Measurements from ENCODE around the gene CELF1. TPM values are rescaled to one million over a fixed set of nuclear protein-coding genes. Genes with fewer than 3 reads are reported as not detected.

Gene CELF1
- total and polyA plus RNA-seq, 9 of the 15 experiments (the other 6 are each of a cell fraction or from before 2014, with no cell fraction given), result 11.3 to 142 (median 77.4) TPM

GRCh38 chr11:47426062-47426956 lies 126.6 kb downstream of the CELF1 start, which contains the start of gene PSMC3 (continued):
- 0 out of 2 replicates have a peak, but pooled peaks have one; percentile 30 for TF ChIP-seq JUND (IDR thresholded peaks at IDR 0.05; ENCODE audit: borderline replicate concordance, low read depth, low read length)
- 0 out of 3 replicates have a peak, but pooled peaks have one; percentile 63 for TF ChIP-seq JUND (tag; IDR thresholded peaks at IDR 0.05; ENCODE audit: borderline replicate concordance, low read depth, low read length)
- TF ChIP-seq ZNF586 (CRISPR knock-in tag; conservative IDR thresholded peaks at IDR 0.05), result no peak
- TF ChIP-seq CTCF (IDR thresholded peaks at IDR 0.05 in 2 of 3, conservative IDR thresholded peaks at IDR 0.05 in 1 of 3; ENCODE audit: insufficient read depth in 2 of 3, low read depth in 1 of 3, low read length in 3 of 3), result 0 out of 6 replicates have a peak, but pooled peaks of 1 of the 3 experiments have one; percentile 6
- peak; percentile 90 for TF ChIP-seq HCFC1 (IDR thresholded peaks at IDR 0.05; ENCODE audit: low read depth, low read length)
- TF ChIP-seq, protein P1, sequence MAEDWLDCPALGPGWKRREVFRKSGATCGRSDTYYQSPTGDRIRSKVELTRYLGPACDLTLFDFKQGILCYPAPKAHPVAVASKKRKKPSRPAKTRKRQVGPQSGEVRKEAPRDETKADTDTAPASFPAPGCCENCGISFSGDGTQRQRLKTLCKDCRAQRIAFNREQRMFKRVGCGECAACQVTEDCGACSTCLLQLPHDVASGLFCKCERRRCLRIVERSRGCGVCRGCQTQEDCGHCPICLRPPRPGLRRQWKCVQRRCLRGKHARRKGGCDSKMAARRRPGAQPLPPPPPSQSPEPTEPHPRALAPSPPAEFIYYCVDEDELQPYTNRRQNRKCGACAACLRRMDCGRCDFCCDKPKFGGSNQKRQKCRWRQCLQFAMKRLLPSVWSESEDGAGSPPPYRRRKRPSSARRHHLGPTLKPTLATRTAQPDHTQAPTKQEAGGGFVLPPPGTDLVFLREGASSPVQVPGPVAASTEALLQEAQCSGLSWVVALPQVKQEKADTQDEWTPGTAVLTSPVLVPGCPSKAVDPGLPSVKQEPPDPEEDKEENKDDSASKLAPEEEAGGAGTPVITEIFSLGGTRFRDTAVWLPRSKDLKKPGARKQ (CRISPR knock-in tag; IDR thresholded peaks at IDR 0.05), result no peak
- TF ChIP-seq, protein P2, sequence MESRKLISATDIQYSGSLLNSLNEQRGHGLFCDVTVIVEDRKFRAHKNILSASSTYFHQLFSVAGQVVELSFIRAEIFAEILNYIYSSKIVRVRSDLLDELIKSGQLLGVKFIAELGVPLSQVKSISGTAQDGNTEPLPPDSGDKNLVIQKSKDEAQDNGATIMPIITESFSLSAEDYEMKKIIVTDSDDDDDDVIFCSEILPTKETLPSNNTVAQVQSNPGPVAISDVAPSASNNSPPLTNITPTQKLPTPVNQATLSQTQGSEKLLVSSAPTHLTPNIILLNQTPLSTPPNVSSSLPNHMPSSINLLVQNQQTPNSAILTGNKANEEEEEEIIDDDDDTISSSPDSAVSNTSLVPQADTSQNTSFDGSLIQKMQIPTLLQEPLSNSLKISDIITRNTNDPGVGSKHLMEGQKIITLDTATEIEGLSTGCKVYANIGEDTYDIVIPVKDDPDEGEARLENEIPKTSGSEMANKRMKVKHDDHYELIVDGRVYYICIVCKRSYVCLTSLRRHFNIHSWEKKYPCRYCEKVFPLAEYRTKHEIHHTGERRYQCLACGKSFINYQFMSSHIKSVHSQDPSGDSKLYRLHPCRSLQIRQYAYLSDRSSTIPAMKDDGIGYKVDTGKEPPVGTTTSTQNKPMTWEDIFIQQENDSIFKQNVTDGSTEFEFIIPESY (CRISPR knock-in tag; IDR thresholded peaks at IDR 0.05), result 0 out of 2 replicates have a peak, but pooled peaks have one; percentile 34
- TF ChIP-seq THRAP3 (IDR thresholded peaks at IDR 0.05; ENCODE audit: borderline replicate concordance), result 0 out of 2 replicates have a peak, but pooled peaks have one; percentile 30
- TF ChIP-seq NFYB (IDR thresholded peaks at IDR 0.05; ENCODE audit: extremely low read depth, insufficient read length), result peak; percentile 38
- no peak for TF ChIP-seq RNF219 (CRISPR knock-in tag; IDR thresholded peaks at IDR 0.05)
- TF ChIP-seq LARP7 (IDR thresholded peaks at IDR 0.05), result peak; percentile 94
- TF ChIP-seq, protein P3, sequence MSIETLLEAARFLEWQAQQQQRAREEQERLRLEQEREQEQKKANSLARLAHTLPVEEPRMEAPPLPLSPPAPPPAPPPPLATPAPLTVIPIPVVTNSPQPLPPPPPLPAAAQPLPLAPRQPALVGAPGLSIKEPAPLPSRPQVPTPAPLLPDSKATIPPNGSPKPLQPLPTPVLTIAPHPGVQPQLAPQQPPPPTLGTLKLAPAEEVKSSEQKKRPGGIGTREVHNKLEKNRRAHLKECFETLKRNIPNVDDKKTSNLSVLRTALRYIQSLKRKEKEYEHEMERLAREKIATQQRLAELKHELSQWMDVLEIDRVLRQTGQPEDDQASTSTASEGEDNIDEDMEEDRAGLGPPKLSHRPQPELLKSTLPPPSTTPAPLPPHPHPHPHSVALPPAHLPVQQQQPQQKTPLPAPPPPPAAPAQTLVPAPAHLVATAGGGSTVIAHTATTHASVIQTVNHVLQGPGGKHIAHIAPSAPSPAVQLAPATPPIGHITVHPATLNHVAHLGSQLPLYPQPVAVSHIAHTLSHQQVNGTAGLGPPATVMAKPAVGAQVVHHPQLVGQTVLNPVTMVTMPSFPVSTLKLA (conservative IDR thresholded peaks at IDR 0.05), result peak; percentile 79 to 90
- peak; percentile 69; the same call in 1 of the 2 replicates for TF ChIP-seq FOXP1 (CRISPR knock-in tag; IDR thresholded peaks at IDR 0.05)
- TF ChIP-seq ZNF41 (CRISPR knock-in tag; conservative IDR thresholded peaks at IDR 0.05), result no peak
- TF ChIP-seq BDP1 (IDR thresholded peaks at IDR 0.05; ENCODE audit: insufficient read depth, insufficient read length), result no peak
- no peak for TF ChIP-seq PURB (CRISPR knock-in tag; IDR thresholded peaks at IDR 0.05; ENCODE audit: low read depth)
- 0 out of 2 replicates have a peak, but pooled peaks have one; percentile 27 for TF ChIP-seq RHOXF2B (CRISPR knock-in tag; conservative IDR thresholded peaks at IDR 0.05)
